GM13976 (cell line): ENCODE measurements around the gene NEURL2.
"Not testable (repeated sequence)": the region's sequence is repeated elsewhere in the genome, so short reads cannot be mapped to it uniquely, and the experiment has no call there.

Source experiments
- DNase-seq: peaks from one replicate; pipeline ENCODE4 v3.0.0; 2012; ENCODE audit warnings: low spot score
- CTCF ChIP-seq: IDR thresholded peaks from 2 replicates; pipeline ENCODE4 v1.5.1; 2012; ENCODE audit warnings: borderline replicate concordance, mild to moderate bottlenecking; ENCODE audit not compliant: insufficient read depth; ENCODE audit errors: extremely low read depth, missing control alignments, control extremely low read depth
- in situ Hi-C: fragments of 300-500 bp; cut with MboI; formaldehyde crosslinking; loops from one replicate; pipeline ENCODE4 v1.12.0; 2022; ENCODE audit warnings: low sequenced_read_pairs, mixed read lengths, inconsistent platforms; ENCODE audit not compliant: unreplicated experiment

NEURL2 gene

GRCh38 chr20:45878076-45878761, 12.8 kb downstream of the NEURL2 start:
- no peak for TF ChIP-seq CTCF
- DNase-seq, result no peak
- in situ Hi-C loops, result no loop called here

- TF ChIP-seq CTCF, result no peak
- DNase-seq, result no peak
- in situ Hi-C loops, result no loop called here
These were observed 16.4 kb downstream of the NEURL2 start for GRCh38 chr20:45874576-45874975.

GRCh38 chr20:45874104-45874481, 16.9 kb downstream of the NEURL2 start:
- DNase-seq, in situ Hi-C loops: not testable (repeated sequence)

- TF ChIP-seq CTCF, result no peak
- in situ Hi-C loops, result no loop called here
- no peak for DNase-seq
These were observed 17.5 kb downstream of the NEURL2 start for GRCh38 chr20:45873409-45874103.

GRCh38 chr20:45872626-45873025, 18.4 kb downstream of the NEURL2 start:
- TF ChIP-seq CTCF, result no peak
- DNase-seq, result no peak
- in situ Hi-C loops, result no loop called here

- in situ Hi-C loops, result no loop called here
- no peak for TF ChIP-seq CTCF
- DNase-seq, result no peak
These were observed 23.2 kb downstream of the NEURL2 start for GRCh38 chr20:45867819-45868176.

GRCh38 chr20:45867136-45867818, 23.7 kb downstream of the NEURL2 start:
- no peak for DNase-seq
- in situ Hi-C loops, result no loop called here
- TF ChIP-seq CTCF, result no peak
